Nucleus accumbens (tissue), 56 donors: ENCODE measurements around the gene TNK2.

ENCODE experiments used
- DNase-seq, 56 donors: peaks; one replicate each; lab custom pipeline; 2025; lab: John Stamatoyannopoulos, UW

The TNK2 gene

DNA sequence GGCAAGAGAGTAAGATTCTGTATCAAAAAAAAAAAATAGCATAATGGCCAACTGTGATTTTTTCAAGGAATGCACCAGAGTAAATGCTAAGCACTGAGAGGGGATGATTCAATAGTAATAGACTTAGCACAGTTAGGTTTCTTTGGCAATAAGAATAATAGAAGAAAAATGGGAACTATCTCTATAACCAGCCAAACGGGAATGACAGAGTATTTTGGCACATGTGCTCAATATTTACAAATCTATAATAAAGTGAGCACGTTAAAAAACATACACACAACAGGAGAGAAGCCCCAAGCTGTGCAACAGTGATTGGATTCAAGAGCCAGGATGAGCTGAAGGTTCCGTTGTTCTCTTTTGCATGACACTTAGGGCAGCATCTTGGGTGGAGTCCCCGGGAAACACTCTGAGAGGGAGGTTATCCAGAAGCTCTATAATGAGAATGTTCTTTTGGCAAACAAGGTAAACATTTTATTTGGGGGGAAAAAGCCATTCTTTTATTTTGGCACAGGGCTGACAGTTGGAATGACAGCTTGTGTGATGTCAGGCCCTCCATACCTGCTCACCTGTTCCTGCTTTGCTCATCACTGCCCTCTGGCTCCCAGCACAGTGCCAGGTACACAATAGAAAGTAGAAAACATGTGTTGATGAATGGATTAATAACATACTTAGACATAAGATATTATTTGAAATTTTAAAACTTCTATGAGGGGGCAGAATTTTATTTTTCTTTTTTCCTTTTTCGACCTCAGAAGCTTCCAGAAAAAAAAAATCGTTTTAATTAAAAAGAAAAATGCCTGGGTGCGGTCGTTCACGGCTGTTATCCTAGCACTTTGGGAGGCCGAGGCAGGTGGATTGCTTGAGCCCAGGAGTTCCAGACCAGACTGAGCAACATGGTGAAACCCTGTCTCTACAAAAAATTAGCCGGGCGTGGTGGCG lies 52.6 kb downstream of the TNK2 start:
- DNase-seq = no peak

DNA sequence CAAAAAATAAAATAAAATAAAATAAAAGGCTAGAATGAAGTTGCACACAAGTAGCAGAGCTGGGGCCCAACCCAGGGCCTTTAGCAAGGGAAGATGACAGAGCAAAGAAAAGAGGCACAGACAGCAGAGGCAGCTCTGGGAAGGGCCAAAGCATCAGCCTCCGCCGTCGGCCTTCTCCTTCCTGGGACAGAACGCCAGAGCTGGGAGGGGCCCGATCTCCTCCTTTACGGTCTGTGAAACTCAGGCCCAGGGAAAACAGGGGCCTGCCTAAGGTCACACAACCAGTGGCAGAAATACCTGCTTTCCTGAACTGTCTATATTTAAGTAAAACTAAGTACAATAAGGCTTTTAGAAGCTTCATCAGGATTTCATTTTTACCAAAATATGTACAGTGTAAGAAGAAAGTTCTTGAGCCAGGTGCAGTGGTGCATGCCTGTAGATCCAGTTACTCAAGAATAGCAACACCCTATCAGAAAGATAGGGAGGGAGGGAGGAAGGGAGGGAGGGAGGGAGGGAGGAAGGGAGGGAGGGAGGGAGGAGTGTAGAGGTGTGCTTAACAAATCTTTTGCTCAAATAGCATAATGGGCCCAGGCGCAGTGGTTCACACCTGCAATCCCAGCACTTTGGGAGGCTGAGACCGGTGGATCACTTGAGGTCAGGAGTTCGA lies 53.6 kb downstream of the TNK2 start:
- no peak for DNase-seq

DNA sequence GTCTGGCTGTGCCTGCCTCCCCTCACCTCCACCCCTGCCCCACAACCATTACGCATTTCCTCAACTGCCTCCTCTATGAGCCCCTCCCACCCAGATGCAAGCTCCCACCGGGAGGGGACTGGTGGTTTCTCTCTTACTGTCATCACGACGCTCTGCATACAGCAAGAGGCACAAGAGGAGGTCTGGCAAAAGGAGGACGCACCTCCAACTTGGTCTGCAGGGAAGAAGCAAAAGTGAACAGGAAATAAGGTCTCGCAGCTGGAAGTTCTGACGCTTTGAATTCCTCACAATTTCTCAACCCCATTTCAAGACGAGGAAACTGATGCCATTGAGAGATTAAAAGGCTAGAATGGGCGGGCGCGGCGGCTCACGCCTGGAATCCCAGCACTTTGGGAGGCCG lies 54.4 kb downstream of the TNK2 start:
- DNase-seq = no peak

DNA sequence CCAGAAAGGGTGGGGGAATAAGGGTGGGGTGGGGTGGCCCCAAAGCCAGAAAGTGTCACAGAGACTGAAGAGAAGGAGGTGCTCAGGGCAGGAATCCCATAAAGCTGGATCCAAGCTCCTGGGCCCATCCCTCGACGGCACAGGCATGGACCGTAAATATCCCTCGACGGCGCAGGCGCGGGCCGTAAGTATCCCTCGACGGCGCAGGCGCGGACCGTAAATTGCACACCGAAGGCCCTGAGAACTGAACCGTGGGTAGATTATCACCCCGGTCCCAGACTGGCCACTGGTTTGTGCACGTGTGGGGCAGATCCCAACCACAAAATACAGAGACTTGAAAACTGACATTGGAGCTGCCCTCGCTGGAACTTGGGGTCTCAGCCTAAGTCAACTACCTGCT lies 55.3 kb downstream of the TNK2 start:
- DNase-seq = no peak

DNA sequence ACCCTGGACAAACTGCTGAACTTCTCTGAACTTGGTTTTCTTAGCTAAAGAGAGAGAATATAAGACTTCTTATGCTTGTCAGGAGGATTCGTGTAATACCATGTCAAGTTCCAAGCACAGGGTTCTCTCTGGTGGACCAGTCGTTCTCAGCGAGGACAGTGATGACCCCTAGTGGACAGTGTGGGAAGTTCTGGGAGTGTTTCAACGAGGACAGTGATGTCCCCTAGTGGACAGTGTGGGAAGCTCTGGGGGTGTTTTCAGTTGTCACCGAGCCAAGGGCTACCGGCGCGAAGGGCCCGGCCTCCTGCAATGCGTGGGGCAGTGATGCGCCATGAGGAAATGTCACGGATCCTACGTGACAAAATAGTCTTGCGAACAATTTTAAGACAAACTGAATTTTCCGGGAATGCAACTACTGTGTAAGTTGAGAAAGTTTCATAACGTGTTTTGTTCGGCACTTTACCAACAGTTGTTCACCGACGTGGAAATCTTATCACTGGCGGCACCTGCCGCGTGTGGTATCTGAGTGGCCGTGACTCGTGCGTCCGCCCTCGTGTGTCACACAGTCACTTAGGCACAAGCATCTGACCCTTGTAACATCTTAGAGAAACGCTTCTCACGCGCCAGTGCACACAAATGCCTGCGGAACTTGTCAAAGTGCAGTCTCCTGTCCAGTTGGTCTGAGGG lies 57.4 kb downstream of the TNK2 start:
- peak in 52 of 56 donors; percentile 29 to 94 (median 72) for DNase-seq

DNA sequence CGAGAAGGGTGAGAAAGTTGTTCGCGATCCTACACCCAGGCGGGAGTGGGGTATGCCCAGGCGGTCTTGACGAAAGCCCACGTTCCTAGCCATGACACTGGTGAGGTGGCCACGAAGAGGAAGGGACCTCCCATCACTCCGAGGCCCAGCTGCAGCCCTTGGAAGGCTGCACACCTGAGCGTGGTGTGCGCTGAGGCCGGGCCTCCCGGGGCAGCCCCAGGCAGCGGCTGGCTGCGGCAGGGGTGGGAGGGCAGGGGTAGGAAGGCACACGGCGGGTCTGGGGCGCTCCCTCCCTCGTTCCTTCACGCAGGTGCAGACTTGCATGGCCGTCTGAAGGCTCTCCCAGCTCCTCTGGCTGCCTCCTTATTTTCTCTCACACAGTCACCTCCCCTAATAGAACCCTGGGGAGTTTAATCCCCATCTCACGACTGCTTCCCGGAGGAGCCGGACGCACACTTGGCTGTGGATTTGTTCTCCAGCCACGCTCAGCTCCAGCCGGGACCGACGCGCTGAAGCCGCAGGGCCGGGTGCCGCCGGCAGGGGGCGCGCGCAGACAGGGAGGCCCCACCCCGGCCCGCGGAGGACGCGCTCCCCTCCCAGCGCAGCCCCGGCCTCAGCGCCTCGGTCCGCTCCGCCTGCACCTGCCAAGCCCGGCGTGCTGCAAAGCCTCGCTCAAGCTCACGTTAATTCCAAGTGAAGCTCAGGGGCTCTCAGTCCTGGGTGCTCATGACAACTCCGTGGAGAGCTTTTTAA lies 58.9 kb downstream of the TNK2 start:
- peak in 3 of 56 donors; percentile 12 to 25 (median 14) for DNase-seq

DNA sequence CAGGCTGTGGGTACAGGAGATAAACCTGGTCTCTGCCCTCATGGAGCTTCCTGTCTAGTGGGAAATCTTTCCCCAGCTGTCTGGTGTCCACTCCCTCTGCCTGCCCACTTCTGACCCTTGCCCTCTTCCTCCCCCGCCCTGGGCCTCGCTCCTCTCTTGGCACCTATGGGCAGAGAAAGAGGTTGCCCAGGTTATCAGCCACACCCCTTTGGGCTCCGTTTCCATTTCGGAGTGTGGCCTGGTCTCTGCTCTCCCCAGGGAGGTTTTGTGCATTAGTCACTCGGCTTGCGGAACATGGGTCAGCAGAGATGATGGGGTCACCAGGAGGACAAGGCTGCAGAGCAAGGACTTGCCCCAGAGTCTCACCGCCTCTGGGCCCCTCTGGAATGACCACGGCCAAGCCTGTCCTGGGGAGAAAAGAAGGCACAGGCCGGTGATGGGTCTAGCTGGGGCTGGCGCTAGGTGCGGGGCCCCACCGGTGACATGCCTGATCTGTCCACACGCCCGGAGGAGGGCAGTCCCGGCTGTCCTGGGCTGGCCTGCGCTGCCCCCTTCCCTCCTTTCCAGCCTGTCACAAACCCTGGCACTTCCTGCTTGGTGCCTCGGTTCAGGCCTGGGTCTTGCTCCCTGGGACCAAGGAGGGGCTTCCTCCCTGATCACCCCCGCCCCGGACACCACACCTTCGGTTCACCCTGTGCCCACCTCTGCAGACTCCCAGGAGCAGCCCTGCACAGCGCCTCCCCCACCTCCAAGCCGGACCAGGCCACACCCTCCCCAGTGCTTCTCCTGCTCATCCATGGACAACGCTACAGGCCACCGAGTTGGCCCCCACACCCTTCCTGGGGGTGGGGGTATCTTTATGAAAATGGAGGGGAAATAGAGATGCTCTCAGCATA lies 61.0 kb downstream of the TNK2 start:
- no peak for DNase-seq

DNA sequence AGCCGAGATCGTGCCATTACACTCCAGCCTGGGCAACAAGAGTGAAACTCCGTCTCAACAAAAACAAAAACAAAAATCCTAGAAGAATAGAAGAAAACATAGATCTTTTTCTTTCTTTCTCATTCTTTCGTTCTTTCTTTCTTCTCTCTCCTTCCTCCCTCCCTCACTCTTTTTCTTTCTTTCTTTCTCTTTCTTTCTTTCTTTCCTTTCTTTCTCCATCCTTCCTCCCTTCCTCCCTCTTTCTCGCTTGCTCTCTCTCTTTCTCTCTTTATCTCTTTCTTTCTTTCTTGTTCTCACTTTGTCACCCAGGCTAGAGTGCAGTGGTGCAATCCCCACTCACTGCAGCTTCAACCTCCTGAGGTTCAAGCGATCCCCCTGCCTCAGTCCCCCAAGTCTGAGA lies 62.9 kb downstream of the TNK2 start:
- DNase-seq = no peak

DNA sequence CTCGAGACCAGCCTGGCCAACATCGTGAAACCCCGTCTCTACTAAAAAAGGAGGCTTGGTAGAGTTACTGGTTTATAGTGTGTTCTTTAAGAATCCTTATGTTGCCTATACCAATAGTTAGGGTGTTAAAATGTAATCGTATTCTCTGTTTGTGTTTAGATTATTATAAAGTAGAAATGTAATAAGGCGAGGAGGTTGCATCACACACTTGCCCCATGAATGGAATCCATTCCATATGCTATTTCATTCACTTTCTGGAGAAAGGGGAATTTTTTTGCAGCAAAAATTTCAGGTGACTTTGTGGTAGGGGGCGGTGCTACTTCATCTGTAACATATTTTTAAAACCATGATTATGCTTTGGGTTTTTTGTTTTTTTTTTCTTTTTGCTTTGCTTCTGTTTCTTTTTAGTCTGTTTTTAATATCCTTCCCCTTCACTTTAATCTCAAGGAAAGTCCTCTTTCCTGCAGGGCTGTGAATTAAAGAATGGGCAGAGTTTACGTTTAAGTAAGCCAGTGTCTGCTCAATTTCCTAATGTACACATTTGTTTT lies 63.6 kb downstream of the TNK2 start:
- no peak for DNase-seq

DNA sequence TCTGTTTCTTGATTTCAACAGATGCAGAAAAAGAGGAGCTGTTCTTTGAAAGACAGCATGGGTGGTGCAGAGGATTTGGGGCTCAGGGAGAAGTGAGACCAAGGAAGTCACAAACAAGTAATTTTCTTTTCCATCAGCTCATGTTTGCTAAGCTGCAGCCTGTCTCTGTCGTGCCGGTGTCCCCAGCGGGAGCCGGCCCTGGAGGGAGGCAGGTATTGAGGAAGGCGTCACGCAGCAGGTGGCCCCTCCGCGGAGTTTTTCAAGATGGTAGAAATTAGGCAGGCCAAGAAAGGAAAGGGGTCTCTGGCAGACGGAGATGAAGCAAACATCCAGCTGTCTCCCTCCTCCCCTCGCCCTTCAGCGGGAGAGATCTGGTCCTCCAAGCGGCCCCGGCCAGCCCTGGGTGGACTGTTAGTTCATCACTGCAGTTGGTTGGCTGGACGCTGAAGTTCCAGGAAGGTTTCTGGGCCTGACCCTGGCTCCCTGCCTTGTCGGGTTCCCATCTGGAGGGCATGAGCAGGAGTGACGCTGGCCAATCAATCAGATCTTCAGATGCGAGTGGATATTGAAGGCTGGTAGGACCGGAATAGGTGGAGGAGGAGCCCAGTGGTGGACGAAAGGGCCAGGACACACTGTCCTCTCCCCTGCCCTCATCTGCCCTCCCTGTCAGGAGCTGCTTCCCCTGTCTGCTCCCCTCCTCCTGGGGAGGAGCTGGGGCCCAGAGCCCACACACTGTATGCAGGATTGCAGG lies 68.9 kb downstream of the TNK2 start:
- no peak for DNase-seq

DNA sequence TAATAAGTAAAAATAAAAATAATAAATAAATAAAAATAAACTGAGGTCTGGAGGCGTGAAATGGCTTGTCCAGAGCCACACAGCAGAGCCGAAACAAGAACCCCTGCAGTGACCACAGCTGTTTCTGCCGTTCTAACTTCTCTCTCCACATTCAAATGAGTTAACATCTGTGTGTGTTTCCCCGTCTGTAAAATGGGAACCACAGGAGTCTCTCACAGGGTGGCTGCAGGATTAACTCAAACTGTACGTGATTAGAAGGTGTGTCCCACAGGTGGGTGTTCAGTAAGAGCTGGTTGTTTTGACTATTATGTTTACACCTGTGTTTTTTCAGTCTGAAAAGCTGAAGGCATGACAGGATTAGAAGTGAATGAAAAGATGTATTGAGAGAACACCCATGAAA lies 69.6 kb downstream of the TNK2 start:
- DNase-seq = no peak

DNA sequence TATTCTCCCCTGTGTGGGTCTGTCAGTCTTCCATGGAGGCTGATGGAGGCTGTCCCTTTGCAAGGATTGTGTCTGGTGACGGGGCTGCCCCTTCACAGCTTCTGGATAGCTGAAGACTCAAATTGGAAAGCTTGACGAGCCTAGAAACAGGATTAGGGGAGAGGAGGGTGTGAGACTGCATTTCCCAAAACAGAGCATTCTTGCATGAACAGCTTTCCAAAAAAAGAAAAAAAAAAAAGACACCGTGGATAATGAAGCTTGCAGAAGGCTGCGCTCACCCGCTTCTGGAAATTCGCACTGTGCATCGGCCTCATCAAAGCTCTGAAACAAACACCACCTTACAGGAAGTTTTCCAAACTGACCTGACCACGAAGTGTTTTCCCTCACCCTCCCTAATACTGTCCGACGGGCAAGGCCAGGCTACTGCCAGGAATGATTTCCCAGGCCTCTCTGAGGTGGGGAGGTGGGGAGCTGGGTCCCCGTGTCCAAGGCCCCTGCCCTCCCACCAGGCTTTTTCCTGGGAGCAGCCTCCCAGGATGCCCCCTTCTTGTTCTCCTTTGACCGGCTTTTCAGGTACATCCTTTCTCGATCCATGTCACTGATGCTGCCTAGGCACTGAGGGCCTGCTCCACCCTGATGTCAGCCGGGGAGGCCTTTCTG lies 71.7 kb downstream of the TNK2 start:
- no peak for DNase-seq

DNA sequence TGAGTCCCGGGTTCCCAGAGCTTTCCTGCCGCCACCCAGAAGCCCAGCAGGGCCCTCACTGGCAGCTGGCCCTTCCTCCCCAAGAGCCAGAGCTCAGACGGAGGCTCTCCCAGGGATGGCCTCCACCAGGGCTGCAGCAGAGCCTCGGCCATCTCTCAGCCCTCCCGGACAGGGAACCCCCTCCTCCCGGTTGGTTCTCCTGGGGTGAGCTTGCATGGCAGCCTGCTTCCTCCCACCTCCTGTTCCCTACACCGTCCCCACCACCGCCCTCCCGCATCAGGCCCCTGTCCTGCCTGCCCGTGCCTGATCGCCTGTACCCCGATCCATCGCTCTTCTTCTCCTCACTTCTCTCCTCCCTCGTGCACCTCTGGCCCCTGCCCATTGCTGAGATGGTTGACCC lies 72.6 kb downstream of the TNK2 start:
- DNase-seq = no peak

DNA sequence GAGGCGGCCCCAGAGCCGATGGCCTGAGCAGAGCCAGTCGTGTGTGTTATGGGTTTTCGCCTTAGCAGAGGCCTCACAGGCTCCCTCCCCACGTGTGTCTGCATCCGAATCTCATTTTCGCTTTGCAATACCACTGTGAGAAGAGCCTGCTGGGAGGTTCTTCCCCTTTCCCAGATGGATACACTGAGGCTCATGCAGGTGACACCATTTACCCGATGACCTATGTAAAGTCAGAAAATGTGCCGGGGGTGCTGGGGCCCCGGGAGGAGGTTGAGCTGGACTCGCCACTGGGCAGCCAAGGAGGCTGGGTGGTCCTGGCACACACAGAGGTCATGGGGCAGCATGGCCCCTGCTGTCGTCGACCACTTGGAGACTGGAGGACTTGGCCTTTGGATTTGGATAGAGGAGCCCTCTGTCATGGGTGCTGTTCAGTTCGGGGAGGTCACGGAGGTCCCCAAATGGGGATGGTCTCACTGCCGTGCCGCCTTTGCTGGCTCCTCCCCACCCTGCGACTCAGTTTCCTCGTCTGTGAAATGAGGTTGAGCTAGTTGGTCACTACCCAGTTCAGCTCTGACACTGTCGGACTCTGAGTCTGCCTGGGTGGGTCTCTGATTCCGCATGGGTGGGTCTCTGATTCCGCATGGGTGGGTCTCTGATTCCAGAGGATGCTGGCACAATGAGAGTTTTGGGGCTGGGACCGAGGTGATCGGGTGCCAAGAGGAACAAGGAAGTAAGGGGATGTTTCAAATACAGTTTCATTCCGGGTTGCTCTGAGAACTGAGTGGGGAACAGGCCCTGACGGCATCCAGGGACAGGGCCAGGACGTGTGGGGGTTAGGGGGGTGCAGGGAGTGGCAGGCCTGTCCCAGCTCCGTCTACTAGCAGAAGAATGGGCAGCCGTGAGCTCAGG lies 73.4 kb downstream of the TNK2 start:
- DNase-seq = no peak

DNA sequence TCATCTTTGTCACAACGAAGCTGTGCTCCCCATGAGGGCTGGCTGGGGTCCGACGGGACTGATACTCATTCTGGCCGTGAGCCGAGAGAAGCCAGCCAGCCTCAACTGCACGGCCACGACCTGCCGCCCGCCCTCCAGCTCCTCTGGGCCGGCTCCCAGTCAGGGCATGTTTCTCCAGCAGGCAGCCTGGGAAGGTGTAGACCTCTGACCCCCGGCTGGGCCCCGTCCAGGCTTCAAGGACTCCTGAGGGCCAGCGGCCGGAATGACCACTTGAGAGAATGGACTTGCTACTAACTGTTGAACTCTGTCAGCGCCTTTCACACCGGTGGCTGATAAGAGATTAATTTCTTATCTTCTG lies 78.5 kb downstream of the TNK2 start:
- no peak for DNase-seq

DNA sequence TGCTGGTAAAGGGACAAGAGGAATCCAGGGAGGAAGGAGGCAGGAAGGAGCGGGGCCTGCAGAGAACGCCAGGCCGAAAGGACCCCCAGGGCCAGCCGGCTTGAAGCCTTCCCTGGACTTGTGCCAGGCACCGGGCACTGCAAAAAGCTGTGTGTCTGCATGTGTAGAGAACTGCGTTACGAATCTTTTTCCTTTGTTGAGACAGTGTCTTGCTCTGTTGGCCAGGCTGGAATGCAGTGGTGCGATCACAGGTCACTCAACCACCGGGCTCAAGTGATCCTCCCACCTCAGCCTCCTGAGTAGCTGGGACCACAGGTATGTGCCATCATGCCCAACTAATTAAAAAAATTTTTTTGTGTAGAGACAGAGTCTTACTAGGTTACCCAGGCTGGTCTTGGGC lies 79.6 kb downstream of the TNK2 start:
- no peak for DNase-seq
